Measurements from ENCODE around the gene CADPS2. TPM values are rescaled to one million over a fixed set of nuclear protein-coding genes. Genes with fewer than 3 reads are reported as not detected.

The CADPS2 gene

GRCh38 chr7:122269241-122269640 is 617.0 kb downstream of the CADPS2 start:
- no peak overlapping the region for H3K9ac ChIP-seq (ENCODE audit: low read depth, low read length, poor library complexity)
- H2BK5ac ChIP-seq (ENCODE audit: low read length) = no peak overlapping the region
- H4K91ac ChIP-seq (ENCODE audit: low read depth, low read length, poor library complexity) = no peak overlapping the region
- H3K79me1 ChIP-seq (ENCODE audit: low read depth, low read length) = no peaks in the 10 kb centered on the region
- H3K27me3 ChIP-seq (ENCODE audit: control insufficient read depth in 3 of 3, insufficient read depth in 3 of 3, low read depth in 1 of 3, low read length in 3 of 3) = peaks cover 0 to 13% (median 0%) of the 10 kb centered on the region in 3 experiments
- no peak overlapping the region for H3K4me2 ChIP-seq (ENCODE audit: insufficient read depth, low read length, poor library complexity, severe bottlenecking)
- no peak for DNase-seq (ENCODE audit: low spot score)
- H3K4ac ChIP-seq (ENCODE audit: low read length) = no peak overlapping the region
- peaks cover 0 to 2% of the 10 kb centered on the region in 2 donors for H3K4me1 ChIP-seq (ENCODE audit: control insufficient read depth in 2 of 2, insufficient read depth in 1 of 2, low read depth in 1 of 2, low read length in 2 of 2)
- no peak overlapping the region for H3K23ac ChIP-seq (ENCODE audit: low read depth, low read length, poor library complexity)
- no peak overlapping the region for H3K4me3 ChIP-seq (ENCODE audit: low read length in 2 of 2)
- no peak overlapping the region for H3K14ac ChIP-seq (ENCODE audit: low read length)
- H2BK120ac ChIP-seq (ENCODE audit: low read depth, low read length) = no peak overlapping the region
- no peaks in the 10 kb centered on the region for H3K36me3 ChIP-seq (replicated peaks in 1 of 2; ENCODE audit: control insufficient read depth in 2 of 2, insufficient read depth in 2 of 2, low read length in 2 of 2)
- peaks cover 0 to 2% of the 10 kb centered on the region in 2 donors for H3K9me3 ChIP-seq (replicated peaks in 1 of 2; ENCODE audit: control insufficient read depth in 2 of 2, insufficient read depth in 1 of 2, low read depth in 1 of 2, low read length in 2 of 2)
- no peak overlapping the region for H2BK15ac ChIP-seq (ENCODE audit: low read length)
- H4K8ac ChIP-seq (ENCODE audit: low read depth, low read length) = no peak overlapping the region
- H2AFZ ChIP-seq (ENCODE audit: low read length) = no peak overlapping the region
- no peak overlapping the region for H2BK12ac ChIP-seq (ENCODE audit: low read length)
- WGBS, 2 donors (ENCODE audit: extremely low coverage in 2 of 2, insufficient read length in 2 of 2, insufficient replicate concordance in 1 of 2) = no CpG with 5 or more reads among the region's 1 CpG
- H3K27ac ChIP-seq (replicated peaks; ENCODE audit: low read length) = no peak overlapping the region
- no peak overlapping the region for H2AK5ac ChIP-seq (ENCODE audit: low read depth, low read length)
- H3K18ac ChIP-seq (ENCODE audit: low read length) = no peak overlapping the region

Small RNA genes lying within 50 kb of the gene (small RNA-seq; reads per million reads assigned to genes)
- not detected for gene AC006463.1 (ENCODE audit: insufficient read depth)
